HG03521 (cell line): ENCODE measurements around the gene PPP2R5C.

Source experiments
- ATAC-seq: cut with Tn5 transposase; IDR thresholded peaks from one replicate; pipeline ENCODE4 v1.9.1; 2021; ENCODE audit warnings: mild to moderate bottlenecking, moderate library complexity; ENCODE audit not compliant: unreplicated experiment

Gene PPP2R5C

DNA sequence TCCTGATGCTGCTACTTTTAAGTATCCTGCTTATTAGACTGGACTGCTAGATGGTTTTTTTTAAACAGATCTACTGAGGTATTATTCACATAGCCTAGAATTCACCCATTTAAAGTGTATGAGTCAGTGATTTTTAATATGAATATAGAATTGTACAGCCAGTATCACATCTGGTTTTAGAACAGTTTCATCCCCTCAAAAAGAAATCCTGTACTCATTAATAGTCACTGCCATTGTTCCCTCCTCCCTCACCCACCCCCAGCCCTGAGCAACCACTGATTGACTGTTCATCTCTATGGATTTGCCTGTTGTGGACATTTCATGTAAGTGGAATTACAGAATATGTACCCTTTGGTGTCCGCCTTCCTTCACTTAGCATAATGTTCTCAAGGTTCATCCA, 98.4 kb downstream of the PPP2R5C start:
- no peak for ATAC-seq

DNA sequence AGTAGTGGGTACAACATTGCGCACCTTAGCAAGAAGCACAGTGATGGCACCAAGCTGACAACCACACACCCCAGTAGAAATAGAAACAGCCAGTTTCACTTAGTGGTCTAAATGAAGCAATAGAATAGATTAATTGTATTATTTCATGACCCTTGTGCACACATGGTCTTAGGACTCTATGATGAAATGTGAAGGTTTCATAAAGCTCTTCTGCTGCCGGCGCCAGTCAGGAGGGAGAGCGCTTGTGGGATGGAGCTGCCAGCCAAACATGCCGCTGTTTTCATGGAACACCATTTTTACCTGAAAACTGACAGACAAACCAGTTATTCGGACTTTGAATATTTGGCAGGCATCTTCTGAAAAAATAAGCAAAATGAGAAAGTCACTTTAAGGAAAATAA, 100.0 kb downstream of the PPP2R5C start:
- no peak for ATAC-seq

DNA sequence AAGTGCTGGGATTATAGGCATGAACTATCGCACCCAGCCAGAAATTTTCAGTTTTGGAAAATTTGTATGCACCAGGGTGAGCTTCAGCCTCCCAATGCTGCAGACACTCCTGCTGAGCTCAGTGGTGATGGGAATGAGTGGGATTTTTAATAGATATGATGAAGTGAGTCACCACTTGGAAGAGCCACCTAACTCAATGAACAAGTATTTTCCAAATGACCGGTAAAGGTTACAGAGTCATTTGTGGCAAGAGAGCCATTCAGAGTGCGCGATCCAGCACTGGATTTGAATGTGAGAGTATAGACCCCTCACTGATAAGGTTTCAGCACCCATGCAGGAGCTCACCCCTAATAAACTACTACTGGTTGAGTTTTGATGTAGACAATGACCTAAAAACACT, 100.7 kb downstream of the PPP2R5C start:
- ATAC-seq = no peak

DNA sequence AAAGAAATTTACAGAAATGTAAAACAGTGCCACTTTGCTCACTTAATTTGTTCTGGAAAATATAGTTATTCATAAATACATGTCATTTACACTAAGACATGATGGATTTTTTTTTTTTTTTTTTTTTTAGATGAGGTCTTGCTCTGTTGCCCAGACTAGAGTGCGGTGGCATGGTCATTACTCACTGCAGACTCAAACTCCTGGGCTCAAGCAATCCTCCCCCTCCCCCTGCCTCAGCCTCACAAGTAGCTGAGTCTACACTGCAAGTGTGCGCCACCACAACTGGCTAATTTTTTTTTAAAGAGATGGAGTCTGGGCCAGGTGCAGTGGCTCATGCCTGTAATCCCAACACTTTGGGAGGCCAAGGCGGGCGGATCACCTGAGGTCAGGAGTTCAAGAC, 101.2 kb downstream of the PPP2R5C start:
- no peak for ATAC-seq

DNA sequence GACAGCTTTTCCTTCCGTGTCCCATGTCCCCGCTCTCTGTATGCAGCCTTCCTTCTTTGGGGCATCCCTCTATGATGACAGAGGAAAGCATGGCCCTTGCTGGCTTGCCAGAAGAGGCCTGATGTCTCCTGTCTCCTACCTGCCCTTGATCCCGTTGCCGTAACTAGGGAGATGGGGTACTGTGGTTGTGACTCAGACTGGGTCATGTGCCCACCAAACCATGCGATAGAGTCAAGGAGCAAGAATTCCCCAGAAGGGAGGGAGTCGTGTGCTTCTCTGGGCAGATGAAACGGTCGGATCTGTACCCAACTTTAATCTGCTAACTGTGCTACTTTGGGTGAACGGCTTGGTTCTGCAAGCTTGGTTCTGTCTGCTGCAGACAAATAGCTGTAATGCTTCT, 103.8 kb downstream of the PPP2R5C start:
- no peak for ATAC-seq

DNA sequence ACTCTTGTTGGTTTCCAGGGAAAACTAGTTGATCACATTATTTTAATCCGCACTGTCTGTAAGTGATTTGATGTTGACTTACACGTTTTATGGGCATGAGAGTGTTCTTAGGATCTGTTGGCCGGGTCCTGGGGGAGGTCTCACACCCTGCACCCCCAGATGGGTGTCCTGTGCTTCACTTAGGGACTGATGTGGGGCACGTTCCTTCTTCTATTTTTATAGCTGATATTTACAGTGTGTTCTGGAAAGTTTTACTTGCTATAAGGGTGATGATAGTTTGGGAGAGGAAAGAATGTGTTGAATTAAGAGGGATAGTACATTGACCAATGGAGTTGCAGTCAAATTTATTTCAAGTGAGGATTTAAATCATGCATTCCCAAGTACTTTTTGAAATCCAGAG, 106.3 kb downstream of the PPP2R5C start:
- no peak for ATAC-seq

DNA sequence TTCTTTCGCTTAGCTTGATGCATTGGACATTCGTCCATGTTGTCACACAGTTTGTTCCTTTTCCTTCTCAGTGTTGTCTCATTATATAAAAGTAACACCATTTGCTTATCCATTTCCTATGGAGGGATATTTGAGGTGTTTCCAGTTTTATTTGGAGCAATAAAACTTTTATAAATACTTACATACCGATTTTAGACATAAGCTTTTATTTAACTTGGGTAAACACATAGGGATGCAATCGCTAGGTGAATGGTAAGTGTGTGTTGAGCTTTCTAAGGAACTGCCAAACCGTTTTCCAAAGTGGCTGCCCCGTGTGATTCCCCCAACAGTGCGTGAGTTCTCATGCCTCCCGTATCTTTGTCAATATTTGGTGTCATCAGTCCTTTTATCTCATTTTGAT, 107.7 kb downstream of the PPP2R5C start:
- ATAC-seq = no peak

DNA sequence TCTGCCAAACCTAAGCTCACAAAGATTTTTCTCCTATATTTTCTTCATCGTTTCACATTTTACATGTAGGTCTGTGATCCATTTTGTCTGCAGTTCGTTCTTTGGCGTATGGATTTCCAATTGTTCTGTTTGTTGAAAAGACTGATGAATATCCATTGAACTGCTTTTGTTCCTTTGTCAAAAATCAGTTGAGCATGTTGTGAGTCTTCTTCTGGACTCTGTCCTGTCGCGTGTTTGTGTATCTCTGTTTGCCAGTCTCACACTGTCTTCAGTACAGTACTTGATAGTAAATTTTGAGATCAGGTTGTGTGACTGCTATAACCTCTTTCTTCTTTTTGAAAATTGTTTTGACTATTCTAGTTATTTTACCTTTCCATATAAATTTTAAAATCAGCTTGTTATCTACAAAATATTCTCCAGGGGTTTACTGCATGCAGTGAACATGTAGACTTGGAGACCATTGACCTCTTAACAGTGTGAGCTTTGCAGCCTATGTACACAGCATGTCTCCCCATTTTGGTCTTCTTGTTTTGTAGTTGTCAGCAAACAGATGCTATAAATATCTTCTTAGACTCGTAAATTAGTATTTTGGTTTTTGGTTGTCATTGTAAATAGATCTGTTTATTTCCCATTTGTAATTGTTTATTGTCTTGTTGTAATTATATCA, 108.9 kb downstream of the PPP2R5C start:
- no peak for ATAC-seq

DNA sequence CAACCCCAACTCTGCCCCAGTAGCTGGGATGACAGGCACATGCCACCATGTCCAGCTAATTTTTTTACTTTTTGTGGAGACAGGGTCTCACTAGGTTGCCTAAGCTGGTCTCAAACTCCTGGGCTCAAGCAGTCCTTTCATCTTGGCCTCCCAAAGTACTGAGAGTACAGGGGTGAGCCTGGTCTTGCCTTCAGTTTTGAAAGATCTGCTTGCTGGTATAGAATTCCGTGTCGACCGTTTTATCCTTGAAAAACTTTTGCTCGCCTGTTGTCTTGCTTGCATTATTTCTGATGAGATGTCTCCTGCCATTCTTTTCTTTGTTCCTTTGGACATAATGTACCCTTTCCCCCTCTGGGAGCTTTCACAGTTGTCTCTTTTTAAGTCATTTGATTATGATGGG, 110.8 kb downstream of the PPP2R5C start:
- ATAC-seq = no peak

DNA sequence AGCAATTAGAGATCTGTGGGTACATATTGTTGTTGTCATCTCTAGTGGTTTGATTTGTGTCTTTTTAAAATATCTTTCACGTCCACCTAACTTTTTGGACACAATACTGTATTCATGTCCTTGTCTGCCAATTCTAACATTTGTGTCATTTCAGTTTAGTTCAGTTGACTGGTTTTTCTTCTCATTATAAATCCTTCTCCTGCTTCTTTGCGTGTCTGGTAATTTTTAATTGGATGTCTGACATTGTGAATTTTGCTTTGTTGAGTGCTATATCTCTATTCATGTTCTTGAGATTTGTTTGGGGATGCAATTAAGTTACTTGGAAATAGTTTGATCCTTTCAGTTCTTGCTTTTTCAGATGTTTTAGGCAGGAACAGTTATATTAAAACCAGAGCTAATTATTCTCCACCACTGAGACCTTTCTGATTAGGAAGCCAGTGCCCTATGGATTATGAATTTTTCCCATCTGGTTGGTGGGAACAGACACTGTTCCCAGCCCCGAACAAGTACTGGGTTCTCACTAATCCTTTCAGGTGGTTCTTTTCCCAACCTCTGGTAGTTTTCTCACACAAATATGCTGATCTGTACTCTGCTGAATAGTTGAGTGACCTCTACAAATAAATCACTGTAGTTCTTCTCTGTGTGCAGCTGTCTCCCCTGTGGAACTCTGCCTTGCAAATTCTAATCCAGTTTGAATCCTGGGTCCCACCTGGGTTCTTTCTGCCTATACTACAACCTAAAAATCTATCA, 111.7 kb downstream of the PPP2R5C start:
- ATAC-seq = no peak

DNA sequence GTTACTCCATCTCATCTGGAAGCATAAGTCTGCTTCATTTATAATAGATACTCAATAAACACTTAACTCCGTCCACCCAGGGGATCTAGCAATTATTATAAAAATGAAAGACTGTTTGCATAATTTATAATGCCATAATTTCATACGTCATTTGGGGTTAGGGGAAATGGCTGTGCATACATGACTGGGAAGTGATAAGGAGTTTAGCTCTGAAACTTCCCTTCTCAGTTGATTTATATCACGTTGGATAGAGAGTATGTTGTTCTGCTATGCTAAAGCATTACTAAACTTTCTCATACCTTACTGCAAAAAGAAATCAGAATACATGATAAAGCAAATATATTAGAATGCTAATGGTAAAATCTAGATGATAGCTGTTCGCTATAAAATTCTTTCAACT, 112.5 kb downstream of the PPP2R5C start:
- ATAC-seq = no peak

DNA sequence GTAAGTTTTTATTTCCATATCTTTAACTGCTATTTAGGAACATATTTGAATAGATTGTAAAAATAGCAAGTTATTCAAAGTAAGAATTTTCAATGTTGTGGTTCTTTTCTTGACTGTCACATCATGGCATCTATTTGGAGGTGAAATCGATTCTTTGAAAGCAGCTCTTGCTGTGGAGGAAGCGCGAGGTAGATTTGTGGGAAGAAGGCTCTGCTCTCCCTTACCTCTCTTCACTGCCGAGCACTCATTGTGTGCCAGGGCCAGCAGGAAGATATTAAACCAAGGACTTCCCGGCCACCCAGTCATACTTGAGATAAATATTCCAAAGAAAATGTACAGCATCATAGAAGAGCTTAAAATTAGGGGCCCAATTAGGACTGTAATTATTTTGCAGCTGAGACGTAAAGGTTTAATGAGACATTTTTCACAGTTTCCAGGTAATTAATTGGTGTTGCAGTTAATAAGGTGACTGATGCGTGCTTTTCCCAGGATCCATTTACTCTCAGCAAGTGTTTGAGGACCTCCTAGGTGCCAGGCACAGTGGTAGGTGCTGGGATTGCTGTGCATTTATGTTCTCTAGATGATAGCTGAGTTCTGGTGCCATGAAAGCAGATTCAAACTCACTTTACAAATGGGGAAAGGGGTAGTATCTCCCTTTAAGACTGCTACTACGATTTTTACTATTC, 113.7 kb downstream of the PPP2R5C start:
- ATAC-seq = no peak

DNA sequence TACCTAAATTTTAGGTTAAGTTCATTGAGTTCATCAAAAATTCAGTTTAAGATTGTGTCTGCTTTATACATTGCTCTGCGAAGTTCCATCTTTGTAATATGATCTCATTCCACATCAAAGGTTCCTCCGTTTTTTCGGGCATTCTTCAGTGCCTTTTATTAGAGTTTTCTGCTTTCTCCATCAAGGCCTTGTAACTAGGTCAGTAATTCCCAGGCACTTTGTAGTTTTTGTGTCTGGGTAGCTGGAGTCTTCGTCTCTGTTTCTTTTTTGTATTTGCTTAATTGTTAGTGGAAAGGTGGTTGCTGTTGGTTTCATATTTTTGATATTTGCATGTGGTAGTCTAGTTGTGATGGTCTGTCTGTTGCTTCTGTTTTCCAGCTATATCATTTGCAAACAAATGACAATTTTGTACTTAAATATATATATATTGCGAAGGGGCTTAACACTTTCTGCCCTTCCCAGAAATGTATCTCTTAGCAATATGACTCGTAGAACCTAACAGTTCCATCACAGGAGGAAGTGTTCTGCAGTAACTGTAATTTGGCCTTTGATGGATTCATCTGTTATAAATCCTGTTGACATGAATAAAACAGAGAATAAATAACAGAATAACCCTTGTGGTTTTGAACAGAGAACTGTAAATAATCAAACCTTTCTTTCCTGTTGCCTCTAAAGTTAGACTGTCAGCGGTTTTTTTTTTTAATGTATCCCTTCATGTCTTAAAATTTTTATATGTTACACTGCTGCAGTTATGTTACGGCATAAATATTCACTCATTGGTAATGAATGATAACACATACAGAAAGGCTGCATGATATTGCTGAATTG, 114.4 kb downstream of the PPP2R5C start:
- peak; percentile 33 for ATAC-seq

DNA sequence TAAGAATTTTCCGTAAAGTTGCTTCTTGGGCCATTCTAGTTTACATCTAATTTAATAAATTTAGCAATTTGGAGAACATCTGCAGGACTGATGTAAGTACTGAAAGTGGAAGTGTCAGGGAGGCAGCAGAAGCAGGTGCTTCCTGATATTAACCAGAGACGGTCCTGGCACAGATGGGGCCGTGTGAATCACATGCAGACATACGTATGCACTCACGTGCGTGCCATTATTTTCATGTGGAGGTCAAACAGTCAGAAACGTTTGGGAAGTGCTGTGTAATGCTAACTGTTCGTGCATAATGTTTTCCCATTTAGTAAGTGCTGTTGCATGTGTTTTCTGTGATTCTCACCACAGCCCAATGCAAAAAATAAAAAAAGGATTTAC, 115.0 kb downstream of the PPP2R5C start:
- ATAC-seq = peak; percentile 89

DNA sequence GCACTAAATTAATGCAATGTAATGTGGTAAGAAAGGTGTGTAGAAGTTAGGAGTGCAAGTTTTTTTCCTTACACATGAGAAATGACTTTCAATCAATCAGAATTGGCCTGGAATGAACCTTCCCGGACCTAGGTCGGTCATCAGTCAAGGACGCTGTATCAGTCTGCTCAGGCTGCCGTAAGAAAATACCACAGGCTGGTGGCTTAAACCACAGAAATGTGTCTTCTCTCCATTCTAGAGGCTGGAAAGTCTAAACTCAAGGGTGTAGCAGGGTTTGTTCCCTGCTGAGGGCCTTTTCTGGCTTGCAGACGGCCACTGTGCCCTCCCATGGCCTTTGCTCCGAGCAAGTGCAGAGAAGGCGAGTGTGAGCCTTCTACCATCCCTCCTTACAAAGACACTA, 116.3 kb downstream of the PPP2R5C start:
- ATAC-seq = no peak

DNA sequence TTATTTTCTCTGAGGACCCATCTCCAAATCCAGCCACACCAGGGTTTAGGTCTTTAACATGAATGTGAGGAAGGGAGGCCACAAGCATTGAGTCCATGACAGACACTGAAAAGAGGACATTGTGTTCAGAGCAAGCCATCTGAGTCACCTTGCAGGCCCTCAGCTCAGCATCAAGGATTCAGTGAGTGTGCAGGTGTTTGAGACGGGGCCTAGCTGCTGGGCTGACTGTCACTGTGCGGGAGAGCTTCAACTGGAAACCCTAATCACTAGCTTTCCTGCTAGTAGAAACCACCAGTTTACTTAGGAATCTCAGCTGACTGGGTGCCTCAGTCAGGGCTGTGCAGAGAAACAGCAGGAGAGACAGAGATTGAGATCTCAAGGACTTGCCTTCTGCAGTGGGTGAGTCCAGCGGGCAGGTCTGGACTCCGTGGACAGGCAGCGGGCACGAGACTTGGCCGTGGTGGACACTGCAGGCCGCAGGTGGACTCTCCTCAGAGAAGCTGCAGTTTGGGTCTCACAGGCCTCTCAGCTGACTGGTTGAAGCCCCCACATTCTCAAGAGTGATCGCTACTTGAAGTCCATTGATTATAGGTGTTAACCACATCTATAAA, 116.8 kb downstream of the PPP2R5C start:
- ATAC-seq = no peak

DNA sequence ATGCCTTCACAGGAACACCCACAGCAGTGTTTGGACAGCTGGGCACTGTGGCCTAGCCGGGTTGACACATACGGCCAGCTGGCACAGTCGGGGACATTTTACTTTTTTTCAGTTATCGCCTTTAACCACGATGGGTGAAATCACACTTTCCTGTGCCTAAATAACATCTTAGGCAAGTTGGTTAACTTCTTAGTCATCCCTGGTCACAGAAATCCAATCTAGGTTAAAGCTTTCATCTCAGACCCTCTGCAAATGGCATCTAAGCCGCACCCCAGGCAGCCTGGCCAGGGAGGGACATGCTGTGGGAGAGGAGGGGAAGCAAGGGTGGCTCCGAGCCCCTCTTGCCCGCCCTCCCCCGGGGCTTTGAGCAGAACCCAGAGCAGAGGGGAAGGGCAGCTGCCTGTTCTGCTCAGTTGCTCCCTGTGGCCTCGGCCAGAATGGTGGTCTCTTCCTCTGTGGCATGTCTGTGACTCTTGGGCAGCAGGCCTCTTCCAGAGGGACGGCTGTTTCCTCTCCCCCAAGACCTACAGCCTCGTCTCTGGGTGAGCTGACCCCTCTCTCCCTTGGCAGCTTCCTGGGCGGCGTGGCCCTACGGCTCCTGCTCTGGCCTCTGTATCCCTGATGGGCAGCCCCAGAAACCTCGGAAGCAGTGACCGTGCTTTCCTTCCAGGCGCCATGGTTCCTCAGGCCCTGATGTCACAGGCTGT, 117.5 kb downstream of the PPP2R5C start:
- ATAC-seq = no peak

DNA sequence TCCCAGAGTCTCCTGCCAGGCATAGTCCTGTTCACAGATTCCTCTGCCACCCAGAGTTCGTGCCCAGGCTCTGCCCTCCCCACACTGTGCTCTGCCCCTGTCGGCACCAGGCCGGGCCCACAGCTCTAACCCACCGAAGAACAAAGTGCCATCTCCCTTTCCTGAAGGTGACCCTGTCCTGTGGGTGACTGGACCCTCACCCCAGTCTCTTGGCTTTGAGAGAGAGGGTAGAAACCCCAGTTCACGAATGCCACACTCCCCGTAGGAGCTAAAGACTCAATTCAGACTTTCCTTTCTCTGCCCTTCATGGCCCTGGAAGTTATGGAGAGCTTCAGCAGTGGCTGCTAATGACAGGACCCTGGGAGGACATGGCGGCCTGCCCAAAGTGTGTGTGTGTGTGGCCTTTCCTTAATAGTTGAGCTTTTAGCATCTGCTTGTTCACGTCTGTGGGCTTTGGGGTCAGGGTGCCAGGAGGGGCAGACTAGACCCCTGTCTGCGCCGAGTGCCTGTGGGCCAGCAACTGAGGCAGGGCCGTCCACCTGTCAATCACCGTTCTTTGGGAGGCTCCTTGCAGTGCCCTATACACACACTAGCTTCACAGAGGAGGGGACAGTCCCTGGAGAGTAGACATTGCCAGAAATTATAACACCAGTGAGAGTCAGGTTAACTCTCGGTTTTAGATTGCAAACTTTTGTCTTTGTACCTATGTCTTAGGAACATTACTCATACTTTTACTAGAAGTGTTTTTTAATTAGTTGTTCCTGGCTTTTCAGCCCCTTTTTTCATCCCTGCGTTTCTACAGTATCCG, 118.2 kb downstream of the PPP2R5C start:
- no peak for ATAC-seq

DNA sequence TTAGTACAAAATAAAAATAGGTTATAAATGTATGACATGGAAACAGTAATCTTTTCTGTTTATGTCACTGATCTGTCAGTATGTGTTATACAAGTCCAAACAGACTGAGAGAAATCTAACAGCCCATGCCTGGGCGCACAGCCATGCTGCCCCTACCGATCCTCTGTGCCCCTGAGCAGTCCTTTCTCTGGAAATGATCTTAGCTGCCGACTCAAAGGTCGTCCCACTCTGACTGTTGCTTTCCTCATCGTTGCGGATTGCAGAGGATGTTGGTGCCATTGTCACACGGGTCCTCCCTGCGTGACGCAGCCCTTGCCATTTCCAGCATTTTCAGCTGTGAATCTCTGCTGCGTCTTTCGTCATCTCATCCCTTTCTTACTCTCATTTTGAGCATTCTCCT, 119.9 kb downstream of the PPP2R5C start:
- no peak for ATAC-seq
